ENCODE results near the gene C14orf132.

DNA sequence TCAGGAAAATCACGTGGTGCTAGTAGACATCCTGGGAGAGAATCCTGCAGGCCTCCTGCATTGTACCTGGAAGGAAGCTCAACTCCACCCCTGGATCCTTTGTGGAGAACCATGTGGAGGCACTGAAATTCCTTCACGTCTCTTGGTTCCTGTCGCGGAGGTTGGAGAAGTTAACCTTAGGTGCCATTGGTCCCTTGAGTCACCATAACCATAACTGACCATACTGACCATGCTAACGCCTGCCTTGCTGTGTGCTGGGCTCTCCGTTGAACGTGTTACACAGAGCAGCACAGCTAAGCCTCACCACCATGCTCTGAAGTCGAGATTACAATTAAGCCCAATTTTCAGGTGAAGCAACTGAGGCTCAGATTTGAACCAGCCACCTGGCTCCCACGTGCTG lies 18.6 kb downstream of the C14orf132 start:
- TF ChIP-seq, protein P1, sequence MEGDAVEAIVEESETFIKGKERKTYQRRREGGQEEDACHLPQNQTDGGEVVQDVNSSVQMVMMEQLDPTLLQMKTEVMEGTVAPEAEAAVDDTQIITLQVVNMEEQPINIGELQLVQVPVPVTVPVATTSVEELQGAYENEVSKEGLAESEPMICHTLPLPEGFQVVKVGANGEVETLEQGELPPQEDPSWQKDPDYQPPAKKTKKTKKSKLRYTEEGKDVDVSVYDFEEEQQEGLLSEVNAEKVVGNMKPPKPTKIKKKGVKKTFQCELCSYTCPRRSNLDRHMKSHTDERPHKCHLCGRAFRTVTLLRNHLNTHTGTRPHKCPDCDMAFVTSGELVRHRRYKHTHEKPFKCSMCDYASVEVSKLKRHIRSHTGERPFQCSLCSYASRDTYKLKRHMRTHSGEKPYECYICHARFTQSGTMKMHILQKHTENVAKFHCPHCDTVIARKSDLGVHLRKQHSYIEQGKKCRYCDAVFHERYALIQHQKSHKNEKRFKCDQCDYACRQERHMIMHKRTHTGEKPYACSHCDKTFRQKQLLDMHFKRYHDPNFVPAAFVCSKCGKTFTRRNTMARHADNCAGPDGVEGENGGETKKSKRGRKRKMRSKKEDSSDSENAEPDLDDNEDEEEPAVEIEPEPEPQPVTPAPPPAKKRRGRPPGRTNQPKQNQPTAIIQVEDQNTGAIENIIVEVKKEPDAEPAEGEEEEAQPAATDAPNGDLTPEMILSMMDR (IDR thresholded peaks at IDR 0.05), result no peak
- TF ChIP-seq EP300 (IDR thresholded peaks at IDR 0.05) (no peak), POLR2A (IDR thresholded peaks at IDR 0.05) (no peak)
